Esophagus squamous epithelium (tissue), 5 donors: ENCODE results near the gene IQCH. TPM values are rescaled to one million over a fixed set of nuclear protein-coding genes. Genes with fewer than 3 reads are reported as not detected.
A peak's percentile ranks its signal among the peaks of the same experiment; 100 is the strongest.

ENCODE experiments used
- DNase-seq: peaks from one replicate; lab custom pipeline; 2025; lab: John Stamatoyannopoulos, UW
- H3K27ac ChIP-seq, 4 donors: fragments of 200-600 bp; sonication (generic); one replicate each; pipeline ENCODE4 v1.5.1; 2016 to 2019; ENCODE audit warnings: mild to moderate bottlenecking in 1 of 4
- H3K27me3 ChIP-seq, 4 donors: fragments of 200-600 bp; sonication (generic); 1 replicate in 3 of 4; 2 replicates in 1 of 4; pipeline versions ENCODE4 v1.5.1 to v1.6.0; 2017 to 2021; ENCODE audit warnings: antibody characterized with exemption in 1 of 4
- H3K36me3 ChIP-seq, 3 donors: fragments of 200-600 bp; sonication (generic); one replicate each; pipeline ENCODE4 v1.5.1; 2016 to 2019
- H3K4me1 ChIP-seq, 3 donors: fragments of 200-600 bp; sonication (generic); one replicate each; pipeline ENCODE4 v1.5.1; 2017 to 2019
- H3K4me3 ChIP-seq, 4 donors: fragments of 200-600 bp; sonication (generic); 1 replicate in 3 of 4; 2 replicates in 1 of 4; pipeline ENCODE4 v1.5.1; 2016 to 2019; ENCODE audit warnings: mild to moderate bottlenecking in 2 of 4, moderate library complexity in 1 of 4
- H3K9me3 ChIP-seq, 3 donors: fragments of 200-600 bp; sonication (generic); one replicate each; pipeline ENCODE4 v1.5.1; 2016 to 2019
- POLR2A ChIP-seq, 4 donors: fragments of 450-650 bp; IDR thresholded peaks; one replicate each; pipeline ENCODE4 v1.6.1; 2017; ENCODE audit warnings: antibody characterized with exemption in 4 of 4, mild to moderate bottlenecking in 4 of 4, moderate library complexity in 3 of 4
- WGBS, 2 donors: methylation state at CpG; one replicate each; pipeline ENCODE4 v1.1.5; 2018; 5-methylcytosine and 5-hydroxymethylcytosine counted together
- intact Hi-C: fragments of 100-400 bp; cut with DNase I; formaldehyde crosslinking; loops from one replicate; pipeline ENCODE4 v1.15.0; 2022
- total RNA-seq, 4 donors: library from RNA; depleted of rRNA; stranded (reverse); fragments of >200 nt; gene quantifications; one replicate each; pipeline ENCODE4 v1.1.0, GENCODE V29; 2016
- TF ChIP-seq, protein P1 (sequence below), 6 experiments: fragments of 450-650 bp in 4 of 6; fragments of 200-600 bp in 2 of 6; sonication (generic) in 2 of 6; IDR thresholded peaks; one replicate each; pipeline ENCODE4 v1.5.1; 2016 to 2019; ENCODE audit warnings: antibody characterized with exemption in 6 of 6, mild to moderate bottlenecking in 4 of 6, moderate library complexity in 4 of 6
- donor health status: DM: yes; HTN: yes; CAD: no.

The IQCH gene
- total RNA-seq, 4 donors from 2014 or later, result 1.9 to 3.1 (median 3.0) TPM; not detected in 1

DNA sequence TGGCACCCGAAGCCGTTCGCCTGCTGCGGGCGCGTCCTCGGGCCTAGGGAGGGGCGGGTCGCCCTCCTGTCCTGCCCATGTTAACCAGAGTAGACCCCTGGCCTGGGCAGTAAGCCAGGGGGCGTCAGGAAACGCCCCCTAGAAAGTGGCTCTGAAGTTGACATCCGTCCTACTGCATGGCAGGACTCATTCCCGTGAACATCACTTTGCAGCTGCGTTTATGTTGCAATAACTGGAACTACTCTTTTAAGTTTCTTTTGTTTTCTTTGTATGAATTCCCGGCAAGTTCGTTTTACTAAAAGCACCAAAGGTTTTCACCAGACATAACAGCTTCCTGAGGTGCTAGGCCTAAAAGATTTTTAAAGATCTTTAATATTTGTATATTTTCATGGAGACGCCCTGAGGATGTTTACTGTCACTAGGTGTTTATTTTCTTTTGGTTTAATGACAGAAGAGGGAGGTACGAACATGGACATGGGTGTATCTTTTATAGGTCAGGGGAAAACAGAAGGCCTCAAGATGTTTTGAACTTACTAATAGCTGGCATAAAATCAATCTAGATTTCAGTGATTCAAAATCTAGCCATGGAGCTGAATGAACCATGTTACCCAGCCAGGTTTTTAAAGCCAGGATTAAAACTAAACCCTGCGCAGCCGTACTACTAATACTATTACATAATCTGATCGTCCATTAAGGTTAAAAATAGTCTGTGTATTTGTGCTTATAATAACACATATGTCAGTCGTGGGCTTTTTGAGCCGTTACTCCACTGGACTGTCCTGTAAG is 267.4 kb downstream of the IQCH start:
- intact Hi-C loops, result loop anchor here (5.0 kb wide), 1 partner anchor 315 kb away; no protein-coding TSS in a partner anchor
- DNase-seq, result no peak

DNA sequence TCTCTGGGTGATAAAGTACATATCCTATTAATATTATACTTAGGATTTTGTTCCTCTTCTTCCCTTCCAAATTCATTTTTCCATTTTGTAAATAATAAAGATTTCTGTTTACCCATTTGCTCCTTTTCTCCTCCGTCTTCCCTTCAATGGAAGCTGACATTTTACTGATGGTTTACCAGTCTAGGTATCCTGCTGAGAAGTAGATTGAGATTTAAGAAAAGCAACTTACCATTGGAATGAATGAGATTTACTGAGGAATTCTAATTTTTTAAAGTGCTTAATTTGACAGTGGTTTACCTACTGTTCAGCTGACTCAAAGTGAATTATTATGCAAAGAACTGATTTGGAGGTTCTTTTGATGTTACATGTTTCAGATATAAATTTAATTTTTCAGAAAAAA is 268.7 kb downstream of the IQCH start:
- Histone ChIP-seq H3K27ac (no peak overlapping the region), H3K4me3 (peak overlapping the region in 2 of 4 donors; percentile 88 to 89), H3K9me3 (no peaks in the 10 kb centered on the region), H3K36me3 (peaks cover 0 to 23% (median 0%) of the 10 kb centered on the region in 3 donors), H3K4me1 (peaks cover 6 to 44% (median 9%) of the 10 kb centered on the region in 3 donors), H3K27me3 (no peaks in the 10 kb centered on the region)
- intact Hi-C loops, result loop anchor here (5.0 kb wide), 1 partner anchor 314 kb away; no protein-coding TSS in a partner anchor
- TF ChIP-seq, protein P1, sequence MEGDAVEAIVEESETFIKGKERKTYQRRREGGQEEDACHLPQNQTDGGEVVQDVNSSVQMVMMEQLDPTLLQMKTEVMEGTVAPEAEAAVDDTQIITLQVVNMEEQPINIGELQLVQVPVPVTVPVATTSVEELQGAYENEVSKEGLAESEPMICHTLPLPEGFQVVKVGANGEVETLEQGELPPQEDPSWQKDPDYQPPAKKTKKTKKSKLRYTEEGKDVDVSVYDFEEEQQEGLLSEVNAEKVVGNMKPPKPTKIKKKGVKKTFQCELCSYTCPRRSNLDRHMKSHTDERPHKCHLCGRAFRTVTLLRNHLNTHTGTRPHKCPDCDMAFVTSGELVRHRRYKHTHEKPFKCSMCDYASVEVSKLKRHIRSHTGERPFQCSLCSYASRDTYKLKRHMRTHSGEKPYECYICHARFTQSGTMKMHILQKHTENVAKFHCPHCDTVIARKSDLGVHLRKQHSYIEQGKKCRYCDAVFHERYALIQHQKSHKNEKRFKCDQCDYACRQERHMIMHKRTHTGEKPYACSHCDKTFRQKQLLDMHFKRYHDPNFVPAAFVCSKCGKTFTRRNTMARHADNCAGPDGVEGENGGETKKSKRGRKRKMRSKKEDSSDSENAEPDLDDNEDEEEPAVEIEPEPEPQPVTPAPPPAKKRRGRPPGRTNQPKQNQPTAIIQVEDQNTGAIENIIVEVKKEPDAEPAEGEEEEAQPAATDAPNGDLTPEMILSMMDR (IDR thresholded peaks at IDR 0.05), result no peak
- no peak for TF ChIP-seq POLR2A (IDR thresholded peaks at IDR 0.05)
- 72 to 82% methylated on average over 1 of the region's 1 CpG for WGBS, 2 donors
- DNase-seq, result no peak

More for the DNA sequence above, 267.4 kb downstream of the IQCH start:
- Histone ChIP-seq H3K27ac (peak overlapping the region; percentile 92 to 98 (median 96)), H3K9me3 (no peaks in the 10 kb centered on the region), H3K36me3 (peaks cover 0 to 12% (median 0%) of the 10 kb centered on the region in 3 donors), H3K4me1 (peaks cover 6 to 44% (median 9%) of the 10 kb centered on the region in 3 donors), H3K27me3 (no peaks in the 10 kb centered on the region), H3K4me3 (peak overlapping the region; percentile 68 to 98 (median 88))
- 2 to 5% methylated on average over 12 of the region's 23 CpGs for WGBS, 2 donors
- no peak for TF ChIP-seq POLR2A (IDR thresholded peaks at IDR 0.05)
- TF ChIP-seq, protein P1 (IDR thresholded peaks at IDR 0.05), result no peak

DNA sequence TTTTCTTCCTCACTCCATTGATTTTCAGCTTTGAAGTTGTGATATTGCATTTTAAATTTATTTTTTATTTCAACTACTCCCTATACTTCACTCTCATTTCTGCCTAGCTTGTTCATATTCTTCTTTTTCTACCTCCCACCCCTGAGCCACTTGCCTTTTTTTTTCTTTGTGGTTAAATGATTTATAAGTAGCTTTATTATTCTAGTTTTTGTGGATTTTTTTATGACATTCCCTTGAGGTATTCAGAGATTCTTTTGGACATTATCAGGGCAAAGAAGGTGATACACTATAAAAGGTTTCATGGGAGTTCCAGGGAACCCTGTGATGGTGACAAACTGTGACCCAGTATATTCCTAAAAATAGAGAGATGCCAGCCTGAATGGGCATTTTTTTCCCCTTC is 269.6 kb downstream of the IQCH start:
- H3K4me3 ChIP-seq, result no peak overlapping the region
- no peak overlapping the region for H3K27ac ChIP-seq
- TF ChIP-seq POLR2A (IDR thresholded peaks at IDR 0.05), result no peak
- TF ChIP-seq, protein P1 (IDR thresholded peaks at IDR 0.05), result no peak
- peaks cover 6 to 44% (median 9%) of the 10 kb centered on the region in 3 donors for H3K4me1 ChIP-seq
- H3K27me3 ChIP-seq, result no peaks in the 10 kb centered on the region
- intact Hi-C loops, result loop anchor here (5.0 kb wide), 1 partner anchor 313 kb away; no protein-coding TSS in a partner anchor
- no peaks in the 10 kb centered on the region for H3K9me3 ChIP-seq
- peaks cover 0 to 32% (median 0%) of the 10 kb centered on the region in 3 donors for H3K36me3 ChIP-seq
- no peak for DNase-seq

DNA sequence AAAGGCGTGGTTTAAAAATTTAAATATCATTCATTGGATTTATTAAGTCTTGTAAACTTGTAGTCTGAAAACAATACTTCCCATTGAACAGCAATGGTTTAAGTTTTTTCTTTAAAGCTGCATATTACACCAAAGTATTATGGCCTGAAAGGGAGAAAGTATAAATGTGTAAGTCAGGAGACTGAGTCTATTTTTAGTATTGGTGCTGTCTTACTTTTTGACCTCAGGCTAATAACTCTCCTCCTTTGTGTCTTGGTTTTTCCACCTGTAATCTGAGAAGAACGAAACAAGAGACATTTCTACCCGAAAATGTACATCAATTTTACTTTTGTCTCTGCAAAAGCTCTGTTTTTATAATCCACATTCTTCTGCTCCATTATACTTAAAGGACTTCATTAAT is 273.9 kb downstream of the IQCH start:
- H3K36me3 ChIP-seq, result peaks cover 0 to 42% (median 0%) of the 10 kb centered on the region in 3 donors
- no peaks in the 10 kb centered on the region for H3K27me3 ChIP-seq
- no peak for DNase-seq
- H3K9me3 ChIP-seq, result no peaks in the 10 kb centered on the region
- no peak overlapping the region for H3K27ac ChIP-seq
- intact Hi-C loops, result no loop called here
- H3K4me1 ChIP-seq, result peaks cover 0 to 12% (median 0%) of the 10 kb centered on the region in 3 donors
- TF ChIP-seq, protein P1 (IDR thresholded peaks at IDR 0.05), result no peak
- TF ChIP-seq POLR2A (IDR thresholded peaks at IDR 0.05), result no peak
- WGBS, 2 donors, result 90 to 95% methylated on average over 3 of the region's 3 CpGs
- no peak overlapping the region for H3K4me3 ChIP-seq

DNA sequence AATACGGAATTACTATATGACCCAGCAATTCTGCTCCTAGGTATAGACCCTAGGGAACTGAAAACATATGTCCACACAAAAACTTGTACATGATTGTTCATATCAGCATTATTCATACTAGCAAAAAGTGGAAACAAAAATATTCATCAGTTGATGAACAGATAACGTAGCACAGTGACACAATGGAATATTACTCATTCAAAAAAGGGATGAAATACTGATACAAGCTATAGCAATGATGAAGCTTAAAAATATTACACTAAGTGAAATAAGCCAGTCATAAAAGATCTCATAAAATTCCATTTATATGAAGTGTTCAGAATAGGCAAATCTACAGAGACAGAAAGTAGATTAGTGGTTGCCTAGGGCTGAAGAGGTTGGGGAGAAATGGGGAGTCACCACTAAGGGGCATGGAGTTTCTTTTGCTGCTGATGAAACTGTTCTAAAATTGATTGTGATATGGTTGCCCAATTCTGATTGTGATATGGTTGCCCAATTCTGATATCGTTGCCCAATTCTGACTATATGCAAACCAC is 276.9 kb downstream of the IQCH start:
- Histone ChIP-seq H3K4me1 (no peaks in the 10 kb centered on the region), H3K27ac (no peak overlapping the region), H3K4me3 (no peak overlapping the region), H3K36me3 (peaks cover 0 to 34% (median 0%) of the 10 kb centered on the region in 3 donors), H3K9me3 (no peaks in the 10 kb centered on the region), H3K27me3 (no peaks in the 10 kb centered on the region)
- 59 to 60% methylated on average over 3 of the region's 3 CpGs for WGBS, 2 donors
- intact Hi-C loops, result no loop called here
- TF ChIP-seq, protein P1 (IDR thresholded peaks at IDR 0.05), result no peak
- TF ChIP-seq POLR2A (IDR thresholded peaks at IDR 0.05), result no peak
- no peak for DNase-seq
